ENCODE data around the gene NRBP1.

DNA sequence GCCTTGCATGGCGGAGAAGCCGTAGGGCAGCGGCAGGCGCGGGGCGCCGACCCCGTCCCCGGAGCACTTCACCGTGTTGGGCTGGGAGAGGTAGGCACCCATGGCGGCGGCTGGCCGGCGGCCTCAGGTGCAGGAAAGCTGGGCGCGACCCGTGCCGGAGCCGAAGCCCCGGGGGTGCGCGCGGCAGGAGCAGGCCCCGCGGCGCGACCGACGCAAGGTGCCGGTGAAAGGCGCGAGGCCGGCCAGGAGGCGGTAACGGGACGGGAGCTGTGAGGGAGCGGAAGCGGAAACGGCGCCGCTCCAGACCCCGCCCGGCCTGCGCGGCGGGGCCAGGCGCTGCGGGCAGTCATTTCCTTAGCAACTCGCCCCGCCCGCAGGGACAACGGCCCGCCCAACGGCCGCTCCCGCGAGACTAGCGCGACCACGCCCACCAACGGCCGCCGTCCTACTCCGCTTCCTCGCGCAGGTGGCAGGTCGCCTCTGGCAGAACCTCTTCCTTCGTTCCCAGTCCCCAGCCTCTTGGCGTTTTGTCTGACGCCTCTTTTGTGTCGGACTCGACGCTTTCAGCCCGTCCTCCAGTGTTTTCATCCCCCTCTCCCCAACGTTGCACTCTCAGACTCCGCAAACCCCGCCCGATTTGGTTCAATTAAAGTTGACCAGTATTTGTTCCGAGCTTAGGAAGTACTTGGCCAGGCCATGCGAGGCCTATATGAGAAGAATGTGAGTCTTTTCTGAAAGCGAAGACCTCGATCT, 18.9 kb upstream of the NRBP1 start, which contains the start of gene PPM1G:
- TF ChIP-seq POLR2A (IDR thresholded peaks at IDR 0.05) = peak in 1 of 2 donors; percentile 72
- TF ChIP-seq, protein P1, sequence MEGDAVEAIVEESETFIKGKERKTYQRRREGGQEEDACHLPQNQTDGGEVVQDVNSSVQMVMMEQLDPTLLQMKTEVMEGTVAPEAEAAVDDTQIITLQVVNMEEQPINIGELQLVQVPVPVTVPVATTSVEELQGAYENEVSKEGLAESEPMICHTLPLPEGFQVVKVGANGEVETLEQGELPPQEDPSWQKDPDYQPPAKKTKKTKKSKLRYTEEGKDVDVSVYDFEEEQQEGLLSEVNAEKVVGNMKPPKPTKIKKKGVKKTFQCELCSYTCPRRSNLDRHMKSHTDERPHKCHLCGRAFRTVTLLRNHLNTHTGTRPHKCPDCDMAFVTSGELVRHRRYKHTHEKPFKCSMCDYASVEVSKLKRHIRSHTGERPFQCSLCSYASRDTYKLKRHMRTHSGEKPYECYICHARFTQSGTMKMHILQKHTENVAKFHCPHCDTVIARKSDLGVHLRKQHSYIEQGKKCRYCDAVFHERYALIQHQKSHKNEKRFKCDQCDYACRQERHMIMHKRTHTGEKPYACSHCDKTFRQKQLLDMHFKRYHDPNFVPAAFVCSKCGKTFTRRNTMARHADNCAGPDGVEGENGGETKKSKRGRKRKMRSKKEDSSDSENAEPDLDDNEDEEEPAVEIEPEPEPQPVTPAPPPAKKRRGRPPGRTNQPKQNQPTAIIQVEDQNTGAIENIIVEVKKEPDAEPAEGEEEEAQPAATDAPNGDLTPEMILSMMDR (IDR thresholded peaks at IDR 0.05) = peak in 1 of 12 donors; percentile 13
